ENCODE results near the gene ETV6.

Gene ETV6

DNA sequence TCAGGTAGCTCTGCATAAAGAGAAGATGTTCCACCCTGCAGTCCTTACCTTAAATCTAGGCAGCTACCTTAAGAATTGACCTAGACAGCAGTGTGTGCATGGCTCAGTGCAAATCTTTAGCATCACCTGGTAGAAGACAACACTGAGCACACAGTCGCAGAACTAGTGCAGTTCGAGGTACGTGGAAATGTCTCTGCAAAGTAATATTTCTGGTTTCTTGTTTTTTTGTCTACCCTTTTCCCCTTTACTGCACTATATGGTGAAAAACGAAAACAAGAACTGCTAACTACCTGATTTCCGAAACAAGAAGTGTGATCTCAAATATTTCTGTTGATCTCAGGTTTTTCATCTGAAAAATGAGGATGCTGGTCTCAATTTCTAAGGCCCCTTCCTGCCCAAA is 82.5 kb downstream of the ETV6 start:
- TF ChIP-seq EZH2phosphoT487 (IDR thresholded peaks at IDR 0.05; ENCODE audit: borderline replicate concordance): no peak
- TF ChIP-seq CTCF (conservative IDR thresholded peaks at IDR 0.05; ENCODE audit: low read length): no peak
- Histone ChIP-seq H3K9me2 (replicated peaks; ENCODE audit: low read depth, low read length) (no peaks in the 10 kb centered on the region), H4K20me1 (ENCODE audit: insufficient read depth, low read length, poor library complexity, severe bottlenecking) (peaks cover 48% of the 10 kb centered on the region), H3K27me3 (ENCODE audit: insufficient read depth, low read length, poor library complexity, severe bottlenecking) (no peaks in the 10 kb centered on the region), H3K9ac (ENCODE audit: low read depth, low read length, poor library complexity, severe bottlenecking) (no peak overlapping the region), H3K9me3 (ENCODE audit: insufficient read depth, low read depth, low read length) (no peaks in the 10 kb centered on the region), H3F3A (ENCODE audit: low read depth) (no peaks in the 10 kb centered on the region), H2AFZ (ENCODE audit: low read length) (no peak overlapping the region), H3K36me3 (ENCODE audit: insufficient read depth, low read length) (peaks cover 12% of the 10 kb centered on the region; the same call in 1 of the 2 replicates), H3K79me2 (ENCODE audit: insufficient read depth, low read length) (peaks cover 98% of the 10 kb centered on the region), H3K4me3 (ENCODE audit: low read length, poor library complexity, severe bottlenecking) (no peak overlapping the region), H3K4me2 (ENCODE audit: low read depth, low read length, poor library complexity, severe bottlenecking) (no peak overlapping the region), H3K4me1 (ENCODE audit: insufficient read depth, low read length, poor library complexity, severe bottlenecking) (peaks cover 46% of the 10 kb centered on the region)

GRCh38 chr12:11732715-11733114 is 83.2 kb downstream of the ETV6 start:
- Histone ChIP-seq H3K4me2 (ENCODE audit: low read depth, low read length, poor library complexity, severe bottlenecking) (no peak overlapping the region), H3K79me2 (ENCODE audit: insufficient read depth, low read length) (peaks cover 99% of the 10 kb centered on the region)

DNA sequence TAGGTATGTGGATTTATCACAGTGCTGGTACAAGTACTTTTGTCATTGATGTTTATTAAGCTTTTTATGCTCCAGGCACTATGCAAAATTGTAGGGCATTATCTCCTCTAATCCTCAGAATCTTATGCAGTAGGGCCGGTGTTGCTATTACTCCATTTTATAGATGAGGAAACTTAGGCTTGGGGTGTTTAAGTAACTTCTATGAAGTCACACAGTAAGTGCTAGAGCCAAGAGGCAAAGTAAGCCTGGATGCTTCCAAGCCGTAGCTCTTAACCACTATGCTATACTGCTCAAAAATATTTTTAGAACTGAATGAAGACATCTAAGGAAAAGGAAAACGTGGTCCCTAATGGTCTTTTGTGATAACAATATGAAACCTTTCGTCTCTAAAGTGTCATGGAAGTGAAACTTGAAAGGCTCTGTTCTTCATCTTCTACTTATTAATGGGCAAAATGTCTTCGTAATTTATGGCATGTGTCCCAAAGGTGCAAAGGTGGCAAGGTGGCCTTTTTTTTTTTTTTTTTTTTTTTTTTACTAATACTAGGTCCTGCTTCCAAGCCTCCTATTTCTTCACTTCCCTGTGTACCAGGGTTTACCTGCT is 85.2 kb downstream of the ETV6 start:
- Histone ChIP-seq H2AFZ (ENCODE audit: low read length) (no peak overlapping the region), H3K27me3 (ENCODE audit: insufficient read depth, low read length, poor library complexity, severe bottlenecking) (no peaks in the 10 kb centered on the region), H3F3A (ENCODE audit: low read depth) (no peaks in the 10 kb centered on the region), H3K9me2 (replicated peaks; ENCODE audit: low read depth, low read length) (no peaks in the 10 kb centered on the region), H3K36me3 (ENCODE audit: insufficient read depth, low read length) (peaks cover 9% of the 10 kb centered on the region; the same call in 1 of the 2 replicates), H3K9me3 (ENCODE audit: insufficient read depth, low read depth, low read length) (no peaks in the 10 kb centered on the region), H4K20me1 (ENCODE audit: insufficient read depth, low read length, poor library complexity, severe bottlenecking) (peaks cover 31% of the 10 kb centered on the region), H3K9ac (ENCODE audit: low read depth, low read length, poor library complexity, severe bottlenecking) (no peak overlapping the region), H3K4me1 (ENCODE audit: insufficient read depth, low read length, poor library complexity, severe bottlenecking) (peaks cover 30% of the 10 kb centered on the region), H3K79me2 (ENCODE audit: insufficient read depth, low read length) (peaks cover 99% of the 10 kb centered on the region), H3K4me3 (ENCODE audit: low read length, poor library complexity, severe bottlenecking) (no peak overlapping the region), H3K4me2 (ENCODE audit: low read depth, low read length, poor library complexity, severe bottlenecking) (no peak overlapping the region)
- no peak for TF ChIP-seq EZH2phosphoT487 (IDR thresholded peaks at IDR 0.05; ENCODE audit: borderline replicate concordance)
- no peak for TF ChIP-seq CTCF (conservative IDR thresholded peaks at IDR 0.05; ENCODE audit: low read length)

More at GRCh38 chr12:11732715-11733114, 83.2 kb downstream of the ETV6 start:
- H3K4me1 ChIP-seq (ENCODE audit: insufficient read depth, low read length, poor library complexity, severe bottlenecking): peaks cover 43% of the 10 kb centered on the region
- H3K27me3 ChIP-seq (ENCODE audit: insufficient read depth, low read length, poor library complexity, severe bottlenecking): no peaks in the 10 kb centered on the region
- H2AFZ ChIP-seq (ENCODE audit: low read length): no peak overlapping the region
- H3K4me3 ChIP-seq (ENCODE audit: low read length, poor library complexity, severe bottlenecking): no peak overlapping the region
- H4K20me1 ChIP-seq (ENCODE audit: insufficient read depth, low read length, poor library complexity, severe bottlenecking): peaks cover 46% of the 10 kb centered on the region
- no peaks in the 10 kb centered on the region for H3K9me3 ChIP-seq (ENCODE audit: insufficient read depth, low read depth, low read length)
- H3F3A ChIP-seq (ENCODE audit: low read depth): no peaks in the 10 kb centered on the region
- no peak for TF ChIP-seq CTCF (conservative IDR thresholded peaks at IDR 0.05; ENCODE audit: low read length)
- TF ChIP-seq EZH2phosphoT487 (IDR thresholded peaks at IDR 0.05; ENCODE audit: borderline replicate concordance): no peak
- peaks cover 9% of the 10 kb centered on the region; the same call in 1 of the 2 replicates for H3K36me3 ChIP-seq (ENCODE audit: insufficient read depth, low read length)
- H3K9me2 ChIP-seq (replicated peaks; ENCODE audit: low read depth, low read length): no peaks in the 10 kb centered on the region
- H3K9ac ChIP-seq (ENCODE audit: low read depth, low read length, poor library complexity, severe bottlenecking): no peak overlapping the region
